GM20000 (cell line): ENCODE results near the gene FAIM2.

Experiments used
- DNase-seq: peaks from one replicate; pipeline ENCODE4 v3.0.0; 2012; ENCODE audit warnings: low spot score
- CTCF ChIP-seq: IDR thresholded peaks from 2 replicates; pipeline ENCODE4 v1.5.1; 2012; ENCODE audit warnings: mild to moderate bottlenecking, control low read depth; ENCODE audit errors: extremely low read depth, missing control alignments

The FAIM2 gene

DNA sequence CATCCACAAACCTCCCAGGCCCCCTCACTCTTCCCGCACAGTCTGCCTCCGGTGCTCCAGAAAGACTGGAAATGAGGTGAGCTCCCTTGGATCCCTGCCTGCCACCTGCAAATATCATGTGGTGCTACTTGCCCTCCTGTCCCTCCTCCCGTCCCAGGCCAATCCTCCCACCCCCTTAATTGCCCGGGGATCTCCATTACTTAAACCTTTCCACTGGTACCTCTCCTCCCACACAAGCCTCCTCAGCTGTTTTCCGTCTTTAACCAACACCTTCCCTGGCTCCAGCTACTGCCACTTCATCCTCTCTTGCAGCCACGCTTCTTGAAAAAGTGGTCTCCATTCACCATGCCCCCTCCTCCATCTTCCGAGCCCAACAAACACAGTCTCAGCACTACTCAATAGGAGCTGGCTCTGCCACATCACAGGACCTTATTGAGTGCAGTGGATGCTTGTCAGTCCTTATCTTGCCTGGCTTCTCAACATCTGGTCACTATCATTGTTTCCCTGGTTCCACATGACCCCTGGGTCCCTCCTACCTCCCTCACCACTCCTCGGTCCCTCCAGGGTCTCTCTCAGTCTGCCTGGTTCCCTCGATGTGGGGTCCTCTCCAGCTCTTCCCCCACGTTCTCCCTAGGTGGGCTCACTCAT, 11.5 kb downstream of the FAIM2 start:
- no peak for DNase-seq
- no peak for TF ChIP-seq CTCF

DNA sequence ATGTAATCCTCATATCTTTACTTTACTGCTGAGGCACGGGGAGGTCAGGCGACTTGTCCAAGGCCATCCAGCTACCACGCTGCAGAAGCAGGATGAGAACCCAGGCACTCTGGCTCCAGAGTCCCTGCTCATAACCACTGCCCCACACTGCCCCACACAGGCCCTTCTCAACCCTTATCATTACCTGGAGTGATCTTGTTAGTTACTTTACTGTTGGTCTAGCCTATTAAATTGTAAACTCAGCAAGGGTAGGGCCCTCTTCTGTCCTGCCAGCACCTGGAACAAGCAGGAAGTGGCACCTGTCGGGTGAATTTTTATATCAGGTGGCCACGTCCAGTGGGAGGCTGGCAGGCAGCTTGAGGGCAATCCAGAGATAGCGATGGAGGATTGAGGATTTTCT, 12.2 kb downstream of the FAIM2 start:
- no peak for TF ChIP-seq CTCF
- DNase-seq: no peak

GRCh38 chr12:49891012-49891411, 12.7 kb downstream of the FAIM2 start:
- no peak for TF ChIP-seq CTCF
- DNase-seq: no peak

DNA sequence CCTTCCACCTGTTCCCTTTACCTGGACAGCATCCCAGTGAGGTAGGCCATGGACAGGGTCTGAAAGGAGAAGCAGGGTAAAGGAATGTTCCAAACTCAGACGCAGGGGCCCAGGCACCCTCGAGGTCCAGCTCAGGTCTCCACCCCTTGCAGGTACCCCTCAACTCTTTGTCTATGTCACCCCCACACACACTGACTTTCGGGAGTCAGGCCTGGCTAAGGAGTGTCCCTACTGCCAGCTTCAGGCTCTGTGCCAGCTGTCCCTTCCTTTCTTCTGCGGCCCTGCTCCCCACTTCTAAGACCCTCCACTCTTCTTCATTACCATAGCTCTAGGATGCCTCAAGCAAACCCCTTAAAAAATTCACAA, 13.6 kb downstream of the FAIM2 start:
- DNase-seq: no peak
- no peak for TF ChIP-seq CTCF

GRCh38 chr12:49889361-49890095, 14.2 kb downstream of the FAIM2 start:
- no peak for TF ChIP-seq CTCF

DNA sequence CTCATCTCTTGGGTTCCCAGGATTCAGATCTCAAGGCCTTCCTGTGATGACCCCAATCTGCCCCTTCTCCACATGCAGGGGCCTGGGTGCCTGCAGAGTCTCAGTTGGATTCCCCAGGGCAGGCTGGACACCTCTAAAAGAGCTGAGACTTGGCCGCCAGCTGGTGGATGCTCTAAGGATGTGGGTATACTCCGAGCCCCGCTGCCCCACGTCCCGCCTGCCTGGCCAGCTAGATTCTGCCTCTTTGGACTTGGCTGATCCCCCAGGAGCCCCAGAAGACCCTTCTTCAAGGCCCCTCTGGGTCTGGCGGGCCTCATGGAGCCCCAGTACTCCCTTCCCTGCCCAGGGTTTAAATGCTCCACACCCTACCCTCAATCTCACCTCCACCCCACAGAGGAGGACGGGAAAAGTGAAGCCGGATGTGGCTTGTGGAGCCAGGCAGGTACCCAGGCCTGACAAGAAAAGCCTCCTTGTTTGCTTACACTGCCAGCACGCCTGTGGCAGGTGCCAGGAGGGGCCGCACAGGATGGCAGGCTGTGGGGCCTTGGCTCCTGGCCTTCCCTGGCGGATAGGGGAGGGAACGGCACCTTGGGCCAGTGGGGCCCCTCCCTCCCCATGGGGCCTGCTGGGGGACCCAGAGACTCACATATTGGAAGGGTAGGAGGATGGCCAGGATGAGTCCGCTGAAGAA, 15.1 kb downstream of the FAIM2 start:
- TF ChIP-seq CTCF: no peak
- DNase-seq: no peak

More at GRCh38 chr12:49889361-49890095, 14.2 kb downstream of the FAIM2 start:
- DNase-seq: no peak
